K562 (cell line): ENCODE data around the gene CRYBG2. TPM values are rescaled to one million over a fixed set of nuclear protein-coding genes. Genes with fewer than 3 reads are reported as not detected.
A peak's percentile ranks its signal among the peaks of the same experiment; 100 is the strongest.

Experiments used
- FOXM1 ChIP-seq, 2 experiments: fragments of 450-650 bp in 1 of 2; sonication (generic) in 1 of 2; formaldehyde crosslinking in 1 of 2; IDR thresholded peaks; 2 replicates each; pipeline versions ENCODE4 v1.6.1 to v1.9.0; 2017 to 2022; ENCODE audit warnings: low read depth in 2 of 2, mild to moderate bottlenecking in 2 of 2, missing genetic modification reagents in 1 of 2, moderate library complexity in 1 of 2
- HDAC1 ChIP-seq, 2 experiments: fragments of 450-650 bp; IDR thresholded peaks; 2 replicates each; pipeline ENCODE4 v1.6.1; 2016 to 2017; ENCODE audit warnings: inconsistent platforms in 1 of 2, mild to moderate bottlenecking in 1 of 2, moderate library complexity in 1 of 2
- HMBOX1 ChIP-seq: sonication (generic); IDR thresholded peaks from 2 replicates; pipeline ENCODE4 v1.6.1; 2016
- PRDM10 ChIP-seq: fragments of 450-650 bp; IDR thresholded peaks from 2 replicates; pipeline ENCODE4 v1.6.1; 2018; ENCODE audit not compliant: partially characterized antibody
- RFX1 ChIP-seq: fragments of 450-650 bp; IDR thresholded peaks from 2 replicates; pipeline ENCODE4 v1.6.1; 2016; ENCODE audit warnings: mild to moderate bottlenecking, moderate library complexity
- RNF219 ChIP-seq: fragments of 250-450 bp; sonication (Bioruptor Pico); IDR thresholded peaks from 2 replicates; pipeline ENCODE4 v1.5.0; 2022; ENCODE audit warnings: mild to moderate bottlenecking
- SPI1 ChIP-seq: IDR thresholded peaks from 2 replicates; pipeline ENCODE4 v1.6.1; 2011; ENCODE audit warnings: low read depth, low read length, control low read depth, borderline replicate concordance
- TAF9B ChIP-seq: fragments of 450-650 bp; IDR thresholded peaks from 2 replicates; pipeline ENCODE4 v1.6.1; 2018; ENCODE audit warnings: mild to moderate bottlenecking; ENCODE audit not compliant: partially characterized antibody
- ZNF217 ChIP-seq: sonication (generic); formaldehyde crosslinking; IDR thresholded peaks from 2 replicates; pipeline ENCODE4 v1.8.0; 2022; ENCODE audit warnings: mild to moderate bottlenecking, missing genetic modification reagents
- polyA plus RNA-seq, 8 experiments: library from polyadenylated mRNA; depleted of rRNA in 4 of 8; stranded (reverse) in 5 of 8; unstranded in 3 of 8; fragments of >200 nt; fragmentation: Nextera tagmentation in 2 of 8; fragmentation: Illumina TruSeq in 1 of 8; extraction: Ambion mirVana in 2 of 8; extraction: Trizol in 1 of 8; gene quantifications; 2 replicates each; pipeline versions ENCODE4 v1.2.1 to v1.2.3, GENCODE V29; 2011 to 2014; ENCODE audit warnings: inconsistent platforms in 1 of 8, missing spikeins in 1 of 8
- total RNA-seq, 7 experiments: library from RNA; depleted of rRNA in 6 of 7; stranded (reverse); fragments of >200 nt in 6 of 7; fragmentation: Illumina TruSeq in 2 of 7; extraction: Trizol in 2 of 7; gene quantifications; 2 replicates each; pipeline versions ENCODE4 v1.2.1 to v1.2.3, GENCODE V29; 2011 to 2021; ENCODE audit warnings: low replicate concordance in 1 of 7

Gene CRYBG2
- total and polyA plus RNA-seq, 9 of the 15 experiments (the other 6 are each of a cell fraction or from before 2014, with no cell fraction given), result 0.39 to 8.5 (median 3.7) TPM

- TF ChIP-seq RNF219 (CRISPR knock-in tag), result no peak
- TF ChIP-seq HMBOX1, result peak; percentile 19; the same call in 1 of the 2 replicates
- TF ChIP-seq SPI1, result peak; percentile 42; the same call in 1 of the 2 replicates
- peak in 1 of 2 experiments; percentile 48; a peak in 2 of 4 replicates for TF ChIP-seq HDAC1 (IDR thresholded peaks at IDR 0.05)
- TF ChIP-seq TAF9B, result no peak
- TF ChIP-seq PRDM10, result peak; percentile 49
- no peak for TF ChIP-seq ZNF217 (CRISPR knock-in tag)
- no peak for TF ChIP-seq FOXM1 (IDR thresholded peaks at IDR 0.05; ENCODE audit: low read depth)
- no peak for TF ChIP-seq FOXM1 (CRISPR knock-in tag; IDR thresholded peaks at IDR 0.05; ENCODE audit: low read depth)
- TF ChIP-seq RFX1, result no peak
Observed at GRCh38 chr1:26276432-26276838, 77.5 kb downstream of the CRYBG2 start (continued).
